Neuronal stem cell (in vitro differentiated cells): ENCODE results near the gene ZNF425.

Experiments
- DNase-seq: peaks from one replicate; pipeline ENCODE4 v3.0.0-alpha.2; 2013; ENCODE audit warnings: low spot score
- H2AFZ ChIP-seq: one replicate; pipeline ENCODE4 v1.6.1; 2013; ENCODE audit warnings: mild to moderate bottlenecking, low read length, inconsistent platforms
- H2AK5ac ChIP-seq: 2 replicates; pipeline ENCODE4 v1.6.1; 2013; ENCODE audit warnings: low read depth, mild to moderate bottlenecking, inconsistent platforms, low read length, moderate library complexity, mixed read lengths
- H2BK120ac ChIP-seq: 2 replicates; pipeline ENCODE4 v1.6.1; 2013; ENCODE audit warnings: low read depth, mild to moderate bottlenecking, inconsistent platforms, low read length, moderate library complexity, mixed read lengths
- H2BK12ac ChIP-seq: one replicate; pipeline ENCODE4 v1.6.1; 2013; ENCODE audit warnings: low read length, inconsistent platforms
- H2BK15ac ChIP-seq: 2 replicates; pipeline ENCODE4 v1.6.1; 2013; ENCODE audit warnings: mild to moderate bottlenecking, low read length, inconsistent platforms, mixed read lengths
- H2BK5ac ChIP-seq: one replicate; pipeline ENCODE4 v1.6.1; 2013; ENCODE audit warnings: inconsistent platforms, mild to moderate bottlenecking, low read length, moderate library complexity
- H3K14ac ChIP-seq: one replicate; pipeline ENCODE4 v1.6.1; 2013; ENCODE audit warnings: low read length, inconsistent platforms
- H3K18ac ChIP-seq: 2 replicates; pipeline ENCODE4 v1.6.1; 2013; ENCODE audit warnings: low read length, inconsistent platforms
- H3K23ac ChIP-seq: 2 replicates; pipeline ENCODE4 v1.6.1; 2013; ENCODE audit warnings: low read depth, mild to moderate bottlenecking, mixed read lengths, low read length, inconsistent platforms; ENCODE audit not compliant: poor library complexity
- H3K27ac ChIP-seq: replicated peaks from 3 replicates; pipeline ENCODE4 v1.5.1; 2013; ENCODE audit warnings: low read length, inconsistent platforms
- H3K27me3 ChIP-seq, 3 experiments: 2 replicates each; pipeline ENCODE4 v1.6.1; 2013; ENCODE audit warnings: low read length in 3 of 3, mild to moderate bottlenecking in 2 of 3, inconsistent platforms in 1 of 3, low read depth in 1 of 3, mixed read lengths in 1 of 3, moderate library complexity in 1 of 3; ENCODE audit not compliant: control insufficient read depth in 3 of 3, insufficient read depth in 3 of 3
- H3K36me3 ChIP-seq, 2 donors: replicated peaks in 1 of 2; 2 replicates each; pipeline ENCODE4 v1.6.1; 2013; ENCODE audit warnings: low read length in 2 of 2; ENCODE audit not compliant: control insufficient read depth in 2 of 2, insufficient read depth in 2 of 2
- H3K4ac ChIP-seq: 2 replicates; pipeline ENCODE4 v1.6.1; 2013; ENCODE audit warnings: inconsistent platforms, mild to moderate bottlenecking, low read length, moderate library complexity
- H3K4me1 ChIP-seq, 2 donors: 1 replicate in 1 of 2; 2 replicates in 1 of 2; pipeline ENCODE4 v1.6.1; 2013; ENCODE audit warnings: low read length in 2 of 2, low read depth in 1 of 2; ENCODE audit not compliant: control insufficient read depth in 2 of 2, insufficient read depth in 1 of 2
- H3K4me2 ChIP-seq: one replicate; pipeline ENCODE4 v1.6.1; 2013; ENCODE audit warnings: mild to moderate bottlenecking, low read length, inconsistent platforms; ENCODE audit not compliant: insufficient read depth, poor library complexity, severe bottlenecking
- H3K4me3 ChIP-seq, 2 donors: 2 replicates each; pipeline ENCODE4 v1.5.1; 2013; ENCODE audit warnings: low read length in 2 of 2, mild to moderate bottlenecking in 2 of 2, inconsistent platforms in 1 of 2, moderate library complexity in 1 of 2
- H3K79me1 ChIP-seq: one replicate; pipeline ENCODE4 v1.6.1; 2013; ENCODE audit warnings: low read depth, mild to moderate bottlenecking, inconsistent platforms, low read length, moderate library complexity
- H3K9ac ChIP-seq: one replicate; pipeline ENCODE4 v1.6.1; 2013; ENCODE audit warnings: mild to moderate bottlenecking, low read depth, low read length, inconsistent platforms; ENCODE audit not compliant: poor library complexity
- H3K9me3 ChIP-seq, 2 donors: replicated peaks in 1 of 2; 2 replicates each; pipeline versions ENCODE3 to v1.6.1; 2013; ENCODE audit warnings: low read length in 2 of 2, mild to moderate bottlenecking in 2 of 2, inconsistent platforms in 1 of 2, low read depth in 1 of 2, mixed read lengths in 1 of 2, moderate library complexity in 1 of 2; ENCODE audit not compliant: control insufficient read depth in 2 of 2, insufficient read depth in 1 of 2
- H4K8ac ChIP-seq: one replicate; pipeline ENCODE4 v1.6.1; 2013; ENCODE audit warnings: low read depth, mild to moderate bottlenecking, inconsistent platforms, low read length, moderate library complexity
- H4K91ac ChIP-seq: one replicate; pipeline ENCODE4 v1.6.1; 2013; ENCODE audit warnings: low read length, low read depth, mild to moderate bottlenecking, inconsistent platforms; ENCODE audit not compliant: poor library complexity
- WGBS, 2 donors: extraction: QIAGEN DNeasy Blood & Tissue Kit; methylation state at CpG; one replicate each; pipeline ENCODE4 v1.1.7; 2013; ENCODE audit warnings: missing lambda C conversion rate in 2 of 2, mixed read lengths in 1 of 2; ENCODE audit not compliant: insufficient read length in 2 of 2, insufficient replicate concordance in 1 of 2; ENCODE audit errors: extremely low coverage in 2 of 2; 5-methylcytosine and 5-hydroxymethylcytosine counted together

Gene ZNF425

GRCh38 chr7:149077594-149077993, 48.5 kb downstream of the ZNF425 start:
- peaks cover 0 to 15% of the 10 kb centered on the region in 2 donors for H3K9me3 ChIP-seq

GRCh38 chr7:149075286-149075685, 50.8 kb downstream of the ZNF425 start:
- Histone ChIP-seq H3K9me3 (peaks cover 0 to 4% of the 10 kb centered on the region in 2 donors), H2BK12ac (no peak overlapping the region), H3K18ac (no peak overlapping the region), H3K27me3 (no peaks in the 10 kb centered on the region), H2BK5ac (no peak overlapping the region), H3K36me3 (peaks cover 27 to 78% of the 10 kb centered on the region in 2 donors), H3K4me3 (no peak overlapping the region), H3K4ac (no peak overlapping the region), H2BK120ac (no peak overlapping the region), H2BK15ac (no peak overlapping the region), H3K23ac (no peak overlapping the region), H4K8ac (no peak overlapping the region), H3K14ac (no peak overlapping the region), H4K91ac (no peak overlapping the region), H3K27ac (no peak overlapping the region), H2AK5ac (no peak overlapping the region), H3K4me2 (no peak overlapping the region), H2AFZ (no peak overlapping the region), H3K79me1 (peaks cover 8% of the 10 kb centered on the region), H3K9ac (no peak overlapping the region), H3K4me1 (no peaks in the 10 kb centered on the region)
- DNase-seq, result no peak
- WGBS, 2 donors, result no CpG with 5 or more reads among the region's 2 CpGs

More at GRCh38 chr7:149077594-149077993, 48.5 kb downstream of the ZNF425 start:
- Histone ChIP-seq H2BK15ac (no peak overlapping the region), H2AFZ (no peak overlapping the region), H3K27me3 (no peaks in the 10 kb centered on the region), H3K18ac (no peak overlapping the region), H2BK120ac (no peak overlapping the region), H4K8ac (no peak overlapping the region), H2AK5ac (no peak overlapping the region), H2BK5ac (no peak overlapping the region), H3K14ac (no peak overlapping the region), H4K91ac (no peak overlapping the region), H3K27ac (no peak overlapping the region), H3K9ac (no peak overlapping the region), H3K4me3 (no peak overlapping the region), H3K36me3 (peaks cover 8 to 73% of the 10 kb centered on the region in 2 donors), H3K79me1 (no peaks in the 10 kb centered on the region), H3K23ac (no peak overlapping the region), H2BK12ac (no peak overlapping the region), H3K4ac (no peak overlapping the region), H3K4me1 (no peaks in the 10 kb centered on the region), H3K4me2 (no peak overlapping the region)
- DNase-seq, result no peak
- no CpG with 5 or more reads among the region's 9 CpGs for WGBS, 2 donors

- Histone ChIP-seq H2BK5ac (no peak overlapping the region), H3K9ac (no peak overlapping the region), H2BK120ac (no peak overlapping the region), H3K27me3 (no peaks in the 10 kb centered on the region), H3K18ac (no peak overlapping the region), H3K4me3 (no peak overlapping the region), H3K4me2 (no peak overlapping the region), H3K23ac (no peak overlapping the region), H4K91ac (no peak overlapping the region), H2BK15ac (no peak overlapping the region), H3K27ac (no peak overlapping the region), H3K14ac (no peak overlapping the region), H2AFZ (no peak overlapping the region), H3K36me3 (peaks cover 30 to 82% of the 10 kb centered on the region in 2 donors), H3K4me1 (no peaks in the 10 kb centered on the region), H3K4ac (no peak overlapping the region), H3K9me3 (no peaks in the 10 kb centered on the region), H2AK5ac (no peak overlapping the region), H4K8ac (no peak overlapping the region), H3K79me1 (peaks cover 8% of the 10 kb centered on the region), H2BK12ac (no peak overlapping the region)
- DNase-seq, result no peak
- WGBS, 2 donors, result no CpG with 5 or more reads among the region's 3 CpGs
These were observed 51.8 kb downstream of the ZNF425 start for GRCh38 chr7:149074116-149074885.

- peaks cover 8% of the 10 kb centered on the region for H3K79me1 ChIP-seq
- no peak overlapping the region for H3K9ac ChIP-seq
- no peak overlapping the region for H3K18ac ChIP-seq
- peaks cover 29 to 82% of the 10 kb centered on the region in 2 donors for H3K36me3 ChIP-seq
- no peak overlapping the region for H3K23ac ChIP-seq
- H2BK120ac ChIP-seq, result no peak overlapping the region
- no CpG with 5 or more reads among the region's 4 CpGs for WGBS, 2 donors
- H4K8ac ChIP-seq, result no peak overlapping the region
- no peak overlapping the region for H2AK5ac ChIP-seq
- H2BK15ac ChIP-seq, result no peak overlapping the region
- H2BK12ac ChIP-seq, result no peak overlapping the region
- H2AFZ ChIP-seq, result no peak overlapping the region
- DNase-seq, result no peak
- H3K9me3 ChIP-seq, result no peaks in the 10 kb centered on the region
- no peak overlapping the region for H3K14ac ChIP-seq
- H3K27me3 ChIP-seq, result no peaks in the 10 kb centered on the region
- no peak overlapping the region for H4K91ac ChIP-seq
- no peak overlapping the region for H3K4me2 ChIP-seq
- H3K27ac ChIP-seq, result no peak overlapping the region
- no peak overlapping the region for H3K4ac ChIP-seq
- no peaks in the 10 kb centered on the region for H3K4me1 ChIP-seq
- H3K4me3 ChIP-seq, result no peak overlapping the region
- no peak overlapping the region for H2BK5ac ChIP-seq
These were observed 53.7 kb downstream of the ZNF425 start for GRCh38 chr7:149072438-149072775.
